ENCODE data around the gene TSPAN11.

The TSPAN11 gene

GRCh38 chr12:30942936-30943335, 16.4 kb downstream of the TSPAN11 start:
- Histone ChIP-seq H3K9me3 (ENCODE audit: low read length) (no peaks in the 10 kb centered on the region), H3K4me1 (ENCODE audit: insufficient read depth, low read length, severe bottlenecking) (no peaks in the 10 kb centered on the region), H3K4me2 (ENCODE audit: low read length) (no peak overlapping the region), H4K20me1 (ENCODE audit: insufficient read depth, low read length) (no peaks in the 10 kb centered on the region), H3F3A (ENCODE audit: insufficient read depth, low read length) (no peaks in the 10 kb centered on the region), H3K79me2 (ENCODE audit: insufficient read depth, low read length) (no peaks in the 10 kb centered on the region), H3K27ac (ENCODE audit: low read depth, low read length, poor library complexity, severe bottlenecking) (no peak overlapping the region), H3K36me3 (ENCODE audit: insufficient read depth, low read length) (no peaks in the 10 kb centered on the region), H2AFZ (ENCODE audit: low read length) (no peak overlapping the region), H3K9ac (ENCODE audit: low read length) (no peak overlapping the region), H3K4me3 (ENCODE audit: low read depth, low read length, poor library complexity, severe bottlenecking) (no peak overlapping the region), H3K9me2 (ENCODE audit: low read depth, low read length) (no peaks in the 10 kb centered on the region), H3K27me3 (ENCODE audit: insufficient read depth, low read length) (no peaks in the 10 kb centered on the region; the same call in 1 of the 2 replicates)
- no peak for TF ChIP-seq EZH2 (IDR thresholded peaks at IDR 0.05; ENCODE audit: borderline replicate concordance, low read length)
- TF ChIP-seq CTCF (IDR thresholded peaks at IDR 0.05; ENCODE audit: low read length): no peak

GRCh38 chr12:30945443-30946164, 19.1 kb downstream of the TSPAN11 start:
- no peak overlapping the region for H2AFZ ChIP-seq (ENCODE audit: low read length)
- no peak overlapping the region for H3K27ac ChIP-seq (ENCODE audit: low read depth, low read length, poor library complexity, severe bottlenecking)
- no peaks in the 10 kb centered on the region for H3F3A ChIP-seq (ENCODE audit: insufficient read depth, low read length)
- no peaks in the 10 kb centered on the region; the same call in 1 of the 2 replicates for H3K27me3 ChIP-seq (ENCODE audit: insufficient read depth, low read length)
- H3K9ac ChIP-seq (ENCODE audit: low read length): no peak overlapping the region
- H4K20me1 ChIP-seq (ENCODE audit: insufficient read depth, low read length): no peaks in the 10 kb centered on the region
- no peaks in the 10 kb centered on the region for H3K36me3 ChIP-seq (ENCODE audit: insufficient read depth, low read length)
- no peak overlapping the region for H3K4me2 ChIP-seq (ENCODE audit: low read length)
- no peaks in the 10 kb centered on the region for H3K9me3 ChIP-seq (ENCODE audit: low read length)
- H3K4me1 ChIP-seq (ENCODE audit: insufficient read depth, low read length, severe bottlenecking): no peaks in the 10 kb centered on the region
- H3K4me3 ChIP-seq (ENCODE audit: low read depth, low read length, poor library complexity, severe bottlenecking): no peak overlapping the region
- TF ChIP-seq CTCF (IDR thresholded peaks at IDR 0.05; ENCODE audit: low read length): no peak
- no peak for TF ChIP-seq EZH2 (IDR thresholded peaks at IDR 0.05; ENCODE audit: borderline replicate concordance, low read length)
- no peaks in the 10 kb centered on the region for H3K9me2 ChIP-seq (ENCODE audit: low read depth, low read length)
- no peaks in the 10 kb centered on the region for H3K79me2 ChIP-seq (ENCODE audit: insufficient read depth, low read length)

GRCh38 chr12:30952015-30952414, 25.5 kb downstream of the TSPAN11 start:
- Histone ChIP-seq H3K9ac (ENCODE audit: low read length) (no peak overlapping the region), H3K27ac (ENCODE audit: low read depth, low read length, poor library complexity, severe bottlenecking) (no peak overlapping the region), H3K9me2 (ENCODE audit: low read depth, low read length) (no peaks in the 10 kb centered on the region), H3K36me3 (ENCODE audit: insufficient read depth, low read length) (no peaks in the 10 kb centered on the region), H3K4me3 (ENCODE audit: low read depth, low read length, poor library complexity, severe bottlenecking) (no peak overlapping the region), H2AFZ (ENCODE audit: low read length) (no peak overlapping the region), H3K27me3 (ENCODE audit: insufficient read depth, low read length) (no peaks in the 10 kb centered on the region; the same call in 1 of the 2 replicates), H3F3A (ENCODE audit: insufficient read depth, low read length) (no peaks in the 10 kb centered on the region), H3K4me1 (ENCODE audit: insufficient read depth, low read length, severe bottlenecking) (no peaks in the 10 kb centered on the region), H3K79me2 (ENCODE audit: insufficient read depth, low read length) (no peaks in the 10 kb centered on the region), H3K4me2 (ENCODE audit: low read length) (no peak overlapping the region), H3K9me3 (ENCODE audit: low read length) (no peaks in the 10 kb centered on the region), H4K20me1 (ENCODE audit: insufficient read depth, low read length) (no peaks in the 10 kb centered on the region)
- TF ChIP-seq CTCF (IDR thresholded peaks at IDR 0.05; ENCODE audit: low read length): no peak
- TF ChIP-seq EZH2 (IDR thresholded peaks at IDR 0.05; ENCODE audit: borderline replicate concordance, low read length): no peak

Data from OCI-LY1 (cell line).